Measurements from ENCODE around the gene KCNMA1.

KCNMA1 gene

DNA sequence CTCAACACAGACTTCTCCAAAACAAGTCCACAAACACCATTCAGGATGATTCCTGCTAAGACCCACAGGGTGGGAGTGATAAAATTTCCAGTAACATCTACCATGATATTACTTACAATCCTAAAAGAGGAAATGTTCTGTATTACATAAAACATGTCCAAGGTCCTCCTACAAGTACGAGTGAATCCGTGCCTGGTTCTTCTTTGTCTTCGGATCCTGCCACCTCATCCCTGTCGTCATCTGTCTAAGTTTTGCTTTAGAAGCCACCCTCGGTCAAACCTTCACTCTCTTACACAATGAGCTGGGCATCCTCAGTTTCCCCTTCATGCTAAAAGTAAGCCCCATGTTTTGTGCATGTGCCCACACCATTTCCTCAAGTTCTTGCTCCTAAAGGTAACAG, 279.0 kb downstream of the KCNMA1 start:
- TF ChIP-seq GATA3 (IDR thresholded peaks at IDR 0.05; ENCODE audit: low read depth, low read length) (no peak), GATA2 (IDR thresholded peaks at IDR 0.05; ENCODE audit: low read depth, low read length) (no peak)

DNA sequence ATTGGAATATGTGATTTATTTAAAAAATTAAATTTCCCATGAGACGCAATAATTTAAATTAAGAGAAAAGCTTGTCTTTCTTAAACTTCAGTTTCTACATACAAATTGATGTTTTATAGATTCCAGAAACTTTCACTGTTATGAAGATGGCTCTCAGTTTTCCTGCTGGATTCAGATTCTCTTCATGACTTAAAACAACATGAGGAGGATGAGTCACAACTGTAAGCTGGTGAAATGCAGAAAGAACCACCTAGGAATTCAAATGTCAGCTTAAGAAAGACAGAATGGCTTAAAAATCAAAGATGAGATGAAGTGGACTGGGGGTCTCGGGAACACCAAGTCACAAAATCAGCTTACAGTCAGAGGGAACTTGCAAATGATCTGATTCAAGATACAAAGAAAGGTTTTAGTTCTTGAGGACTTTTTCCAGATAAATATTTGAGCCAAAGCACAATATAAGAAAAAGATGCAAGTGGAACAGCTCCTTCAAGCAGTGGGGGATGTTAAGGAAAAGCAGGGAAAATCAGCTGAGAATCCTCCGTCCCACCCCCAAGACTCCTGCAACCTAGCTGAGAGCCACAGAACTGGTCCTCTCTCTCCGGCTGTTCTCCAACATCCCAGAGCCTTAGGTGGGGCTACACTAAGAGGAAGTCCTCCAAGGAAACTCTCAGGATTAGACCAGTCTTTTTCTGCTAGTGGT, 279.8 kb downstream of the KCNMA1 start:
- TF ChIP-seq GATA3 (IDR thresholded peaks at IDR 0.05; ENCODE audit: low read depth, low read length) = no peak

- no peak for TF ChIP-seq GATA2 (IDR thresholded peaks at IDR 0.05; ENCODE audit: low read depth, low read length)
- no peak for TF ChIP-seq GATA3 (IDR thresholded peaks at IDR 0.05; ENCODE audit: low read depth, low read length)
Observed at GRCh38 chr10:77357185-77357584, 280.4 kb downstream of the KCNMA1 start.

GRCh38 chr10:77355844-77356243, 281.8 kb downstream of the KCNMA1 start:
- TF ChIP-seq GATA3 (IDR thresholded peaks at IDR 0.05; ENCODE audit: low read depth, low read length) (no peak), GATA2 (IDR thresholded peaks at IDR 0.05; ENCODE audit: low read depth, low read length) (no peak)

- TF ChIP-seq GATA2 (IDR thresholded peaks at IDR 0.05; ENCODE audit: low read depth, low read length) (no peak), GATA3 (IDR thresholded peaks at IDR 0.05; ENCODE audit: low read depth, low read length) (no peak)
Observed at GRCh38 chr10:77351386-77351785, 286.2 kb downstream of the KCNMA1 start.

DNA sequence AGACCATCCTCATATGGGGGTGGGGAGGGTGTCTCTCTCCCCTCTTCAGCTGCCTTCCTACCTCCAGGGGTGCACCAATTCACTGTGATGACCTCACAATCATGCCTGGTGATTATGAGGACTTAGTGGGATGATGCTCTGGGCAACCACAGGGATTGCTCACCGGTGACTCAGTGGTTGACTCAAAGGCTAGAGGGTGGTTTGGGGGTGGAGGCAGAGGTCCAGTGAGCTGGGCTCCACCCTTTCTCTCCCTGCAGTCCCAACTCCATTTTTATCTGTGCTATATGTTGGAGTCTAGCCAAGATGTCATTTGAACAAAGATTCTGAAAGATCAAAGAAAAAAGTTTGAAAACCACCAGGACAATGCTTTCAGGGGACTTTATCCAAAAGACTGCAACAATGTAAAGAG, 286.9 kb downstream of the KCNMA1 start:
- TF ChIP-seq GATA2 (IDR thresholded peaks at IDR 0.05; ENCODE audit: low read depth, low read length) = no peak
- TF ChIP-seq GATA3 (IDR thresholded peaks at IDR 0.05; ENCODE audit: low read depth, low read length) = no peak

GRCh38 chr10:77350134-77350533, 287.5 kb downstream of the KCNMA1 start:
- TF ChIP-seq GATA2 (IDR thresholded peaks at IDR 0.05; ENCODE audit: low read depth, low read length) (no peak), GATA3 (IDR thresholded peaks at IDR 0.05; ENCODE audit: low read depth, low read length) (no peak)

GRCh38 chr10:77349226-77349625, 288.4 kb downstream of the KCNMA1 start:
- TF ChIP-seq GATA3 (IDR thresholded peaks at IDR 0.05; ENCODE audit: low read depth, low read length) (no peak), GATA2 (IDR thresholded peaks at IDR 0.05; ENCODE audit: low read depth, low read length) (no peak)

GRCh38 chr10:77348751-77349150, 288.9 kb downstream of the KCNMA1 start:
- TF ChIP-seq GATA3 (IDR thresholded peaks at IDR 0.05; ENCODE audit: low read depth, low read length) (no peak), GATA2 (IDR thresholded peaks at IDR 0.05; ENCODE audit: low read depth, low read length) (no peak)

- no peak for TF ChIP-seq GATA2 (IDR thresholded peaks at IDR 0.05; ENCODE audit: low read depth, low read length)
- no peak for TF ChIP-seq GATA3 (IDR thresholded peaks at IDR 0.05; ENCODE audit: low read depth, low read length)
Observed at GRCh38 chr10:77348082-77348481, 289.5 kb downstream of the KCNMA1 start.

DNA sequence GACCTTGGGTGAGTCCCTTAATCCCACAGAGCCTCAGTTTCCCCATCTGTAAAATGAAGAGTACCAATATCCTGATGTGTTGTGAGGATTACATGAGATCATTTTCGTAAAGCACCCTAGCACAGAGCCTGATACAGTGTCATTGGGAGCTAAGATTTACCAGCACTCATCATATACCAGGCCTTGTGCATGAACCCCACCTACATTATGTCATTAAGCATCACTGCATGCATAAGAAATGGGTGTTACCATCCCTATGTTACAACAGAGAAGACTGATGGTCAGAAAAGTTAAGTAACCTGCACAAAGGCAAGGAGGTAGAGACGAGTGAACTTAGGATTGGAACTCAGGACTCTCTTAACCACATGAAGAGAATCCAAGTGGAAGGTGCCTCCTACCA, 290.6 kb downstream of the KCNMA1 start:
- TF ChIP-seq GATA3 (IDR thresholded peaks at IDR 0.05; ENCODE audit: low read depth, low read length) = no peak
- no peak for TF ChIP-seq GATA2 (IDR thresholded peaks at IDR 0.05; ENCODE audit: low read depth, low read length)

- no peak for TF ChIP-seq GATA2 (IDR thresholded peaks at IDR 0.05; ENCODE audit: low read depth, low read length)
- TF ChIP-seq GATA3 (IDR thresholded peaks at IDR 0.05; ENCODE audit: low read depth, low read length) = no peak
Observed at GRCh38 chr10:77341055-77341454, 296.6 kb downstream of the KCNMA1 start.

DNA sequence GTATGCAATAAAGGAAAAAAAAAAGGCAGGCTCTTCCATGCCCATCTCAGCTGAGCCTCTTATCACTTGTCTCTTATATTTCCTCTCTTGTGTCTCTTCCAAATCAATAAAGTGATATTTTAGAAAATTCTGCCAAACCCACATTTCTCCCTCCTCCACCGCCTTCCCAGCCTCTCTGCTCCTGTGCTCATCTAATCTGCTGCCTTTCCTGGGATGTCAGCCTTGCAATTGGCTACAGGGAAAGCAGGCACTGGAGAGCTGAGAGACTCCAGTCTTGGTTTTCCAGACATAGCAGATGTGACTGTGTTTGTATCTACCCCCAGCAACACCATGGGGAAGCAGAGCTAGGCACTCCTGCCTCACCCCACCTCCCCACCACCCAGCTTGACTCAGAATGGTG, 298.4 kb downstream of the KCNMA1 start:
- TF ChIP-seq GATA3 (IDR thresholded peaks at IDR 0.05; ENCODE audit: low read depth, low read length) (no peak), GATA2 (IDR thresholded peaks at IDR 0.05; ENCODE audit: low read depth, low read length) (no peak)

GRCh38 chr10:77338143-77338542, 299.5 kb downstream of the KCNMA1 start:
- no peak for TF ChIP-seq GATA3 (IDR thresholded peaks at IDR 0.05; ENCODE audit: low read depth, low read length)
- TF ChIP-seq GATA2 (IDR thresholded peaks at IDR 0.05; ENCODE audit: low read depth, low read length) = no peak

- TF ChIP-seq GATA3 (IDR thresholded peaks at IDR 0.05; ENCODE audit: low read depth, low read length) = no peak
Observed at GRCh38 chr10:77334501-77334900, 303.1 kb downstream of the KCNMA1 start.

Measured in SH-SY5Y (cell line).